PFSK-1 (cell line): ENCODE measurements around the gene IQGAP2.

Experiments
- SIN3A ChIP-seq: IDR thresholded peaks from 2 replicates; pipeline ENCODE4 v1.6.1; 2012; ENCODE audit warnings: mild to moderate bottlenecking, low read length, moderate library complexity, borderline replicate concordance; ENCODE audit not compliant: insufficient read depth
- TF ChIP-seq, protein P1 (sequence below), 2 experiments: IDR thresholded peaks; 2 replicates each; pipeline versions ENCODE4 v1.6.1 to v1.8.0; 2011 to 2012; ENCODE audit warnings: low read depth in 2 of 2, low read length in 2 of 2, control low read depth in 1 of 2, inconsistent platforms in 1 of 2, mild to moderate bottlenecking in 1 of 2, moderate library complexity in 1 of 2; ENCODE audit not compliant: insufficient read depth in 1 of 2

DNA sequence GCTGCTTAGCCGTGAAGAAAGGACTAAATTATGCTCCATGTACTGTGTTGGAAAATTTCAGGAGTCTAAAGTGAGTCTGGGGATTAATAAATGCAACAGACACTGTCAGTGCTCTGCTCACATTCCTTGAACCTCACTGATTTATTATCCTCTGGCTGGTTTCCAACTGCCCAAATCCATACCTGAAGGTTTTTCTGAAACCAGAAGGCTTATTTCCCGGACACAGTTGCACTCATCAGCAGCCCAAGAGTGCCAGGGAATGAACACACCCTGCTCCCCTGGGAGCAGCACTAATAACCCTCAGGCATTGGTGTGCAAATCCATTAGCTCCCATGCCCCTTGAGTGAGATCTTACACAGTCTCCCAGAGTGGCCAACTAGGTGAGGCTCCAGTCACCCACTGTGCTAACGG is 351.6 kb downstream of the IQGAP2 start:
- no peak for TF ChIP-seq SIN3A
- TF ChIP-seq, protein P1, sequence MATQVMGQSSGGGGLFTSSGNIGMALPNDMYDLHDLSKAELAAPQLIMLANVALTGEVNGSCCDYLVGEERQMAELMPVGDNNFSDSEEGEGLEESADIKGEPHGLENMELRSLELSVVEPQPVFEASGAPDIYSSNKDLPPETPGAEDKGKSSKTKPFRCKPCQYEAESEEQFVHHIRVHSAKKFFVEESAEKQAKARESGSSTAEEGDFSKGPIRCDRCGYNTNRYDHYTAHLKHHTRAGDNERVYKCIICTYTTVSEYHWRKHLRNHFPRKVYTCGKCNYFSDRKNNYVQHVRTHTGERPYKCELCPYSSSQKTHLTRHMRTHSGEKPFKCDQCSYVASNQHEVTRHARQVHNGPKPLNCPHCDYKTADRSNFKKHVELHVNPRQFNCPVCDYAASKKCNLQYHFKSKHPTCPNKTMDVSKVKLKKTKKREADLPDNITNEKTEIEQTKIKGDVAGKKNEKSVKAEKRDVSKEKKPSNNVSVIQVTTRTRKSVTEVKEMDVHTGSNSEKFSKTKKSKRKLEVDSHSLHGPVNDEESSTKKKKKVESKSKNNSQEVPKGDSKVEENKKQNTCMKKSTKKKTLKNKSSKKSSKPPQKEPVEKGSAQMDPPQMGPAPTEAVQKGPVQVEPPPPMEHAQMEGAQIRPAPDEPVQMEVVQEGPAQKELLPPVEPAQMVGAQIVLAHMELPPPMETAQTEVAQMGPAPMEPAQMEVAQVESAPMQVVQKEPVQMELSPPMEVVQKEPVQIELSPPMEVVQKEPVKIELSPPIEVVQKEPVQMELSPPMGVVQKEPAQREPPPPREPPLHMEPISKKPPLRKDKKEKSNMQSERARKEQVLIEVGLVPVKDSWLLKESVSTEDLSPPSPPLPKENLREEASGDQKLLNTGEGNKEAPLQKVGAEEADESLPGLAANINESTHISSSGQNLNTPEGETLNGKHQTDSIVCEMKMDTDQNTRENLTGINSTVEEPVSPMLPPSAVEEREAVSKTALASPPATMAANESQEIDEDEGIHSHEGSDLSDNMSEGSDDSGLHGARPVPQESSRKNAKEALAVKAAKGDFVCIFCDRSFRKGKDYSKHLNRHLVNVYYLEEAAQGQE (IDR thresholded peaks at IDR 0.05; ENCODE audit: insufficient read depth in 1 of 2, low read depth in 2 of 2, low read length in 2 of 2): no peak
